GM12878 (cell line): ENCODE measurements around the gene GNPTG. TPM values are rescaled to one million over a fixed set of nuclear protein-coding genes. Genes with fewer than 3 reads are reported as not detected.
A peak's percentile ranks its signal among the peaks of the same experiment; 100 is the strongest.

Source experiments
- ATAC-seq: fragments of 200-7000 bp; cut with Tn5 transposase; 3 replicates; pipeline ENCODE4 v1.9.1; 2020; ENCODE audit warnings: mild to moderate bottlenecking, moderate library complexity
- BruUV-seq: library from RNA; stranded (reverse); fragments of 400-500 nt; replicated peaks from 2 replicates; lab custom pipeline; 2021; lab: Mats Ljungman, UMichigan
- CTCF ChIA-PET: fragments of 300-600 bp; sonication (Branson Sonifier 250); formaldehyde crosslinking; extraction: SDS; loops from one replicate; lab custom pipeline; 2021; ENCODE audit warnings: inconsistent platforms; lab: Yijun Ruan, JAX
- POLR2A ChIA-PET: fragments of 350-600 bp; formaldehyde crosslinking; extraction: SDS; loops from one replicate; lab custom pipeline; 2021; ENCODE audit warnings: inconsistent platforms; lab: Charles Lee
- RAD21 ChIA-PET: fragments of 300-600 bp; sonication (Branson Sonifier 250); formaldehyde crosslinking; loops from one replicate; lab custom pipeline; 2023; ENCODE audit warnings: antibody characterized with exemption; ENCODE audit not compliant: unreplicated experiment; lab: Charles Lee
- SMC1A ChIA-PET: fragments of 300-600 bp; sonication (Branson Sonifier 250); formaldehyde crosslinking; loops from one replicate; lab custom pipeline; 2023; ENCODE audit not compliant: unreplicated experiment, uncharacterized antibody; lab: Charles Lee
- DNase-seq: peaks from one replicate; pipeline ENCODE4 v3.0.0-alpha.2; 2011; ENCODE audit warnings: low read depth, low spot score
- FAIRE-seq: peaks from 3 replicates; lab custom pipeline; 2011; peaks lifted over from hg19 to GRCh38; lab: Jason Lieb, UNC
- H2AFZ ChIP-seq: 2 replicates; pipeline ENCODE4 v1.6.0; 2011; ENCODE audit warnings: low read depth, low read length, control low read depth; ENCODE audit not compliant: control insufficient read depth
- H3K27ac ChIP-seq: 2 replicates; pipeline ENCODE4 v1.5.1; 2011; ENCODE audit warnings: control low read depth; ENCODE audit not compliant: control insufficient read depth, insufficient read depth
- H3K27me3 ChIP-seq, 2 experiments: replicated peaks in 1 of 2; 2 replicates each; pipeline versions ENCODE4 v1.6.0 to v1.6.1; 2011; ENCODE audit warnings: low read length in 1 of 2; ENCODE audit not compliant: control insufficient read depth in 2 of 2, insufficient read depth in 2 of 2
- H3K36me3 ChIP-seq, 2 experiments: 2 replicates each; pipeline ENCODE4 v1.5.1; 2011; ENCODE audit warnings: low read length in 1 of 2; ENCODE audit not compliant: control insufficient read depth in 2 of 2, insufficient read depth in 2 of 2
- H3K4me1 ChIP-seq: 2 replicates; pipeline ENCODE4 v1.6.1; 2011; ENCODE audit warnings: mild to moderate bottlenecking, low read length, moderate library complexity, mixed read lengths; ENCODE audit not compliant: control insufficient read depth, insufficient read depth
- H3K4me2 ChIP-seq: 2 replicates; pipeline ENCODE4 v1.6.0; 2011; ENCODE audit warnings: control low read depth; ENCODE audit not compliant: control insufficient read depth, insufficient read depth
- H3K4me3 ChIP-seq: fragments of 200-600 bp; sonication (generic); 2 replicates; pipeline ENCODE4 v1.5.1; 2016
- H3K79me2 ChIP-seq: 2 replicates; pipeline ENCODE4 v1.6.0; 2011; ENCODE audit warnings: low read length; ENCODE audit not compliant: control insufficient read depth, insufficient read depth
- H3K9ac ChIP-seq: 2 replicates; pipeline ENCODE4 v1.8.0; 2011; ENCODE audit warnings: low read length, control low read depth, mixed read lengths; ENCODE audit not compliant: control insufficient read depth, insufficient read depth
- H3K9me3 ChIP-seq: replicated peaks from 3 replicates; pipeline ENCODE4 v1.5.1; 2011; ENCODE audit warnings: mild to moderate bottlenecking, low read length; ENCODE audit not compliant: control insufficient read depth, insufficient read depth
- H4K20me1 ChIP-seq: 2 replicates; pipeline ENCODE4 v1.6.0; 2011; ENCODE audit not compliant: control insufficient read depth, insufficient read depth
- ATF2 ChIP-seq: IDR thresholded peaks from 2 replicates; pipeline ENCODE4 v1.6.1; 2012; ENCODE audit warnings: low read length, inconsistent platforms
- E2F4 ChIP-seq: IDR thresholded peaks from 2 replicates; pipeline ENCODE4 v1.6.1; 2012; ENCODE audit warnings: low read depth, low read length, improper control_type of control experiment
- E4F1 ChIP-seq: fragments of 450-650 bp; IDR thresholded peaks from 2 replicates; pipeline ENCODE4 v1.6.1; 2018; ENCODE audit warnings: borderline replicate concordance, mild to moderate bottlenecking; ENCODE audit not compliant: partially characterized antibody
- EGR1 ChIP-seq, 2 experiments: IDR thresholded peaks; 1 replicate in 1 of 2; 2 replicates in 1 of 2; pipeline ENCODE4 v1.6.1; 2011 to 2012; ENCODE audit warnings: low read depth in 2 of 2, low read length in 2 of 2, borderline replicate concordance in 1 of 2, mild to moderate bottlenecking in 1 of 2, moderate library complexity in 1 of 2
- MXI1 ChIP-seq: fragments of 150-350 bp; IDR thresholded peaks from 2 replicates; pipeline ENCODE4 v1.6.1; 2011; ENCODE audit warnings: low read depth, mild to moderate bottlenecking, inconsistent platforms, low read length, improper control_type of control experiment
- MYB ChIP-seq: fragments of 150-350 bp; IDR thresholded peaks from 2 replicates; pipeline ENCODE4 v1.6.1; 2014; ENCODE audit warnings: mild to moderate bottlenecking, low read depth, low read length, borderline replicate concordance
- POLR2A ChIP-seq: IDR thresholded peaks from 2 replicates; pipeline ENCODE4 v1.6.1; 2011; ENCODE audit warnings: low read depth, mild to moderate bottlenecking, low read length
- RFX5 ChIP-seq: IDR thresholded peaks from 2 replicates; pipeline ENCODE4 v1.6.1; 2011; ENCODE audit warnings: low read depth, low read length, improper control_type of control experiment
- SP1 ChIP-seq: IDR thresholded peaks from one replicate; pipeline ENCODE4 v1.6.1; 2011; ENCODE audit warnings: low read depth, low read length
- TARDBP ChIP-seq: IDR thresholded peaks from 2 replicates; pipeline ENCODE4 v1.6.1; 2016; ENCODE audit warnings: borderline replicate concordance
- TCF7 ChIP-seq: IDR thresholded peaks from 2 replicates; pipeline ENCODE4 v1.6.1; 2014; ENCODE audit warnings: antibody characterized with exemption, borderline replicate concordance
- USF2 ChIP-seq: IDR thresholded peaks from 2 replicates; pipeline ENCODE4 v1.6.1; 2011; ENCODE audit warnings: low read depth, low read length, improper control_type of control experiment, borderline replicate concordance
- WGBS: methylation state at CpG from one replicate; pipeline ENCODE4 v1.1.6; 2016; ENCODE audit warnings: low lambda C conversion rate; ENCODE audit not compliant: insufficient replicate concordance, insufficient coverage; ENCODE audit errors: missing lambda C conversion rate; 5-methylcytosine and 5-hydroxymethylcytosine counted together
- in situ Hi-C: fragments of 300-500 bp; cut with MboI; formaldehyde crosslinking; loops from 9 replicates; pipeline ENCODE4 v1.14.3; 2018; ENCODE audit warnings: mixed read lengths
- intact Hi-C: fragments of 100-400 bp; cut with micrococcal nuclease; formaldehyde crosslinking; loops from one replicate; pipeline ENCODE4 v1.14.2; 2022; ENCODE audit not compliant: unreplicated experiment
- polyA plus RNA-seq, 11 experiments: library from polyadenylated mRNA; depleted of rRNA in 4 of 11; unstranded in 6 of 11; stranded (reverse) in 5 of 11; fragments of >200 nt; fragmentation: Nextera tagmentation in 4 of 11; fragmentation: Illumina TruSeq in 1 of 11; extraction: Ambion mirVana in 4 of 11; extraction: Trizol in 1 of 11; gene quantifications; 1 replicate in 1 of 11; 2 replicates in 10 of 11; pipeline versions ENCODE4 v1.2.1 to v1.2.3, GENCODE V29; 2011 to 2016; ENCODE audit warnings: inconsistent platforms in 2 of 11, missing spikeins in 2 of 11, low read depth in 1 of 11
- total RNA-seq, 4 experiments: library from RNA; depleted of rRNA in 3 of 4; stranded (reverse); fragments of >200 nt in 3 of 4; fragmentation: Illumina TruSeq in 1 of 4; extraction: Trizol in 1 of 4; gene quantifications; 2 replicates each; pipeline versions ENCODE4 v1.2.1 to v1.2.3, GENCODE V29; 2013 to 2021

GNPTG gene
- total and polyA plus RNA-seq, 10 of the 15 experiments (the other 5 are each of a cell fraction or from before 2014, with no cell fraction given), result 0.80 to 32.6 (median 20.9) TPM

- TF ChIP-seq MYB, result no peak
- TF ChIP-seq RFX5, result no peak
- TF ChIP-seq MXI1, result no peak
- TF ChIP-seq USF2, result no peak
These were observed 46.6 kb downstream of the GNPTG start (continued) for GRCh38 chr16:1398351-1398750.

- RAD21 ChIA-PET, result no interaction called here
- CTCF ChIA-PET, result no interaction called here
- in situ Hi-C loops, result no loop called here
- Histone ChIP-seq H3K4me1 (no peaks in the 10 kb centered on the region), H3K4me3 (no peak overlapping the region), H3K27me3 (no peaks in the 10 kb centered on the region), H3K36me3 (no peaks in the 10 kb centered on the region; a peak in 2 of 4 replicates), H3K9me3 (no peaks in the 10 kb centered on the region), H4K20me1 (no peaks in the 10 kb centered on the region), H3K4me2 (no peak overlapping the region), H3K9ac (no peak overlapping the region), H3K27ac (no peak overlapping the region), H2AFZ (no peak overlapping the region), H3K79me2 (no peaks in the 10 kb centered on the region)
- DNase-seq, result no peak
- POLR2A ChIA-PET, result no interaction called here
- ATAC-seq, result no peak
- WGBS, result 94% methylated on average over 38 of the region's 38 CpGs
- TF ChIP-seq ATF2, result no peak
- no peak for TF ChIP-seq TARDBP
- no peak for TF ChIP-seq E2F4
- peak; percentile 44 for TF ChIP-seq POLR2A
- TF ChIP-seq EGR1 (IDR thresholded peaks at IDR 0.05; ENCODE audit: borderline replicate concordance in 1 of 2, low read depth in 2 of 2, low read length in 2 of 2), result no peak
- TF ChIP-seq E4F1, result no peak
- no peak for TF ChIP-seq TCF7
- no peak for TF ChIP-seq SP1
- no peak for FAIRE-seq
- SMC1A ChIA-PET, result no interaction called here
- intact Hi-C loops, result no loop called here
- BruUV-seq, result no TSS peak
These were observed 47.3 kb downstream of the GNPTG start for GRCh38 chr16:1398826-1399581.
